HG02623 (cell line): ENCODE measurements around the gene AFP.

Experiments
- ATAC-seq: cut with Tn5 transposase; IDR thresholded peaks from one replicate; pipeline ENCODE4 v1.9.1; 2021; ENCODE audit warnings: moderate library complexity; ENCODE audit not compliant: unreplicated experiment

AFP gene

GRCh38 chr4:73436674-73437557 lies 895 bp downstream of the AFP start:
- ATAC-seq, result no peak

- no peak for ATAC-seq
Measured at GRCh38 chr4:73437558-73437956, 1.5 kb downstream of the AFP start.

- ATAC-seq, result no peak
Measured at GRCh38 chr4:73438048-73438447, 2.0 kb downstream of the AFP start.

GRCh38 chr4:73438582-73439215 lies 2.7 kb downstream of the AFP start:
- no peak for ATAC-seq

GRCh38 chr4:73439445-73439844 lies 3.4 kb downstream of the AFP start:
- no peak for ATAC-seq

GRCh38 chr4:73439991-73440390 lies 4.0 kb downstream of the AFP start:
- ATAC-seq, result no peak

- no peak for ATAC-seq
Measured at GRCh38 chr4:73440653-73441052, 4.6 kb downstream of the AFP start.

- no peak for ATAC-seq
Measured at GRCh38 chr4:73442275-73442674, 6.3 kb downstream of the AFP start.

GRCh38 chr4:73443224-73443623 lies 7.2 kb downstream of the AFP start:
- no peak for ATAC-seq

GRCh38 chr4:73445383-73446335 lies 9.6 kb downstream of the AFP start:
- no peak for ATAC-seq

- peak; percentile 99 for ATAC-seq
Measured at GRCh38 chr4:73446336-73446938, 10.4 kb downstream of the AFP start.

- no peak for ATAC-seq
Measured at GRCh38 chr4:73447671-73448070, 11.7 kb downstream of the AFP start.

GRCh38 chr4:73448448-73449203 lies 12.6 kb downstream of the AFP start:
- no peak for ATAC-seq

- ATAC-seq, result no peak
Measured at GRCh38 chr4:73450398-73451004, 14.5 kb downstream of the AFP start.

- ATAC-seq, result no peak
Measured at GRCh38 chr4:73451404-73451803, 15.4 kb downstream of the AFP start.

- no peak for ATAC-seq
Measured at GRCh38 chr4:73451981-73452747, 16.1 kb downstream of the AFP start.

GRCh38 chr4:73452953-73453700 lies 17.1 kb downstream of the AFP start:
- ATAC-seq, result no peak

- no peak for ATAC-seq
Measured at GRCh38 chr4:73453701-73454005, 17.6 kb downstream of the AFP start.
